ENCODE measurements around the gene AHNAK. TPM values are rescaled to one million over a fixed set of nuclear protein-coding genes. Genes with fewer than 3 reads are reported as not detected.
"Not testable (repeated sequence)": the region's sequence is repeated elsewhere in the genome, so short reads cannot be mapped to it uniquely, and the experiment has no call there.

Gene AHNAK
- total RNA-seq, 1 donor from 2014 or later = 517 TPM

GRCh38 chr11:62457478-62457877 is 89.1 kb downstream of the AHNAK start:
- DNase-seq = no peak

- no peak for DNase-seq
Observed at GRCh38 chr11:62456630-62457029, 90.0 kb downstream of the AHNAK start.

DNA sequence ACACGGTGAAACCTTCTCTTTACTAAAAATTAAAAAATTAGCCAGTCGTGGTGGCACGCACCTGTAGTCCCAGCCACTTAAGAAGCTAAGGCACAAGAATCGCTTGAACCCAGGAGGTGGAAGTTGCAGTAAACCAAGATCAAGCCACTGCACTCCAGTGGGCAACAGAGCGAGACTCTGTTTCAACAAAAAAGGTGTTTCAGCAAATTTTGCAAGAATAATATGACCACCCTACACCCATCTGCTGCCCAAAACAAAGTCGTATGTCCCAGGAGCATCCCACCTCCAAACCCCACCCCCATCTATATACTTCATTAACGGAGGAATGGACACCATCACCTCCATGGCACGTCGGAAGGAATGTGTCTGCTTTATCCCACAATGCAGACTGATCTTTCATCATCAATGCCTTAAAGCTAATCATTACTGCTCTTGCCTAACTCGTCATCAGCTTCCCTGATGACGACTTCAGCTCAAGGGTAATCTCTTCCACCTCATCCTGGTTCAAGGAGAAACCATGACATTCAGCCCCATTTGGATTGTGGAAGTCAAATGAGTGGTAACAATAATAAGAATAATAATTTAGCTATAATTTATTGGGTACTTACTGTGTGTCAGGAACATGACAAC is 93.7 kb downstream of the AHNAK start:
- DNase-seq = no peak

DNA sequence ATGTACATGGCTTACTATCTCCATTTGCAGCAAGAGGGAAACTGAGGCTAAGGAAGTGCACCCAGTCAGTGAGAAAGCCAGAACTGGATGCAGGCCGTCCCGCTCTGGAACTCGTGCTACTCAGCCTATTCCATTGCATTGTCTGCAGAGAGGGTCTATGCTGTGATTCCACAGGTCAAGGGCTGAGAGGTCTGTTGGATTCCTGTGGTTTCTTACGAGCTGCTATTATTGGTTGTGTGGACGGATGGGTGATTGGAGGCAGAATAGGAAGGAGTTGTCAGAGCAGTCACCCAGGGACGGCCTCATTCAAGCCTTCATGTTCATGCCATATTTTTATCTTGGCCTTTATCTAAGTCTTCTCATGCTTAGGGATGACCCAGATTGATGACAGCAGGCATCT is 94.3 kb downstream of the AHNAK start:
- no peak for DNase-seq

GRCh38 chr11:62451241-62451621 is 95.4 kb downstream of the AHNAK start:
- DNase-seq = no peak

DNA sequence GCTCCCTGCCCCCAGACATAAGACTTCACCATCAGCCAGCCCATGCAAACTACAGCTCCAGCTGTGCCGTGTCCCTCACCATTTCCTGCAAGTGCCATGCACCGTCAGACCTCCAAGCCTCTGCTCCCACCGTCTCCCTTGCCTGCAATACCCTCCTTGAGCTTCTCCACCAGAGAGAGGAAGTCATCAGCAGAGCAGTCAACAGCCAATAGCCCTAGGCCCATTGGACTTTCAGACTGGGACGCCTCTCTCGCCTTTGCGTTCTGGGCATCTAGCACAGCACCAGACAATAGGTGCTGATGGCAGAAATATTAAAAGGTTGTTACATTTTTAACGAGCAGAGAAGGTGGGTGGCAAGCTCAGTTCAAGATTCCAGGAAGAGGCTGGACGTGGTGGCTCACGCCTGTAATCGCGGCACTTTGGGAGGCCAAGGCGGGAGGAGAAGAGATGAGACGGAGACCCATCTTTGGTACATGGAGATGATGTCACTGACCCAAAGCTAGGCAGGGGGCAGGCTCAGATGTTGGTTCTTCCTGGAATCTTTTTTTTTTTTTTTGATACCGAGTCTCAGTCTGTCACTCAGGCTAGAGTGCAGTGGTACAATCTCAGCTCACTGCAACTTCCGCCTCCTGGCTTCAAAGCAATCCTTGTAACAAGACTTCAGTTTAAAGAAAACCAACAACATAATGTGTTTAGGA is 95.9 kb downstream of the AHNAK start:
- DNase-seq = no peak

GRCh38 chr11:62449912-62450311 is 96.7 kb downstream of the AHNAK start:
- not testable (repeated sequence) for DNase-seq

GRCh38 chr11:62449451-62449851 is 97.2 kb downstream of the AHNAK start:
- DNase-seq = no peak

GRCh38 chr11:62446091-62446490 is 100.5 kb downstream of the AHNAK start:
- no peak for DNase-seq

GRCh38 chr11:62445314-62445740 is 101.3 kb downstream of the AHNAK start:
- peak; percentile 52 for DNase-seq

DNA sequence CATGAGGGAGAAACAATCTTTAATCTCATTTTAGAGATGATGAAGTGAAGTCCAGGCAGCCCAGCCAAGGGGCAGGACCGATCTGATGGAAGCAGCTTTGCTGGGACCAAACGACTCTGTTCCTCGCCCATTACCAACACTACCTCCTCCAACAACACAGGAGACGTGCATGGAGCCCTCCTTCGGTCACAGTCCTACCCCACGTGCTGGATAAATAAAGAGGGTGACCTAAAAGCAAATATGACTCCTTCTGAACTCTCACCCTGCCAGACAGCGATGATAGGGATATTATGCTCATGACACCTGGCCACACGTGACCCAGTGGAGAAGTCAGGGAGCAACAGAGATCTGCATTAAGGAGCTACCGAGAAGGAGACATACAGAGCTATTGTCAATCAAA is 101.8 kb downstream of the AHNAK start:
- peak; percentile 14 for DNase-seq

DNA sequence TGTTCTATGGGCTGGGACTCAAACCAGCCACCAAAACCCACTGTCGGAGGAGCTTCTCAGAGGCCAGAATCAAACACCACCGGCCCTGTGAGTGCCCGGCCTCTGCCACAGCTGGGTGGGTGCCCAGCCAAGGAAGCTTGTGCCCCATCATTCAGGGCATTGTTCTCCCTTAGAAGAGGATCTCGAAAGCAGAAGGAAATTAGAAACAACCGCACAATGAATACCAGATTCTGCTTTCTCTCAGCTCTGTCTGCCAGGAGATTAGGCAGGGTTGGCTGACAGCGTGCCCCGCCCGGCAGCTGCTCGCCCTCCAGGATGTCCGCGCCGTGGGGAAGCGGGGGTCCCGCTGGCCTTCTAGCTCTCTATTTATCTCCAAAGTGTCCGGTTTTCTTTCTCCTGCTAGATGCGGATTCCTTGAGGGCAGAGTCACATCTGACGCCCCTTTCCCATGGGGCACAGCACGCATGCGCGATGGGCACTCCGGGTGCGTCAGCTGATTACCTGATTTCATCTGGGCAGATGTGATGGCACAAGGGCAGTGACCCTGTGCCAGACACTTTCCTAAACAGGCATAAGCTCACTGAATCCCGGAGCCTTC is 102.3 kb downstream of the AHNAK start:
- peak; percentile 66 for DNase-seq

GRCh38 chr11:62443390-62444235 is 103.0 kb downstream of the AHNAK start:
- DNase-seq = no peak

GRCh38 chr11:62439785-62440602 is 106.6 kb downstream of the AHNAK start:
- DNase-seq = peak; percentile 62

GRCh38 chr11:62438641-62439040 is 108.0 kb downstream of the AHNAK start:
- DNase-seq = no peak

DNA sequence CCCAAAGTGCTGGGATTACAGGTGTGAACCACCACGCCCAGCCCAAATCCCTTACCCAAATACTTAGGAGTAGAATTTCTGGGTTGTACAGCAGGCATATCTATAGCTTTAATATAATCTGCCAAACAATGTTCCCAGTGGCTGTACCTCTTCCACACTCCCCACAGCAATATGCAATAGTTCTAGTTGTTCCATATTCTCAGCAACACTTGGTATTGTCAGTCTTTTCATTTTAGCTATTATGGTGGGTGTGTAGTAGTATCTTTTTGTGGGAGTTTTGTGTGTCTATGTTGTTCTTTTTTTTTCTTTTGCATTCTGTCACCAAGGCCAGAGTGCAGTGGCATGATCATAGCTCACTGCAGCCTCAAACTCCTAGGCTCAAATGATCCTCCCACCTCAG is 109.0 kb downstream of the AHNAK start:
- DNase-seq = no peak

DNA sequence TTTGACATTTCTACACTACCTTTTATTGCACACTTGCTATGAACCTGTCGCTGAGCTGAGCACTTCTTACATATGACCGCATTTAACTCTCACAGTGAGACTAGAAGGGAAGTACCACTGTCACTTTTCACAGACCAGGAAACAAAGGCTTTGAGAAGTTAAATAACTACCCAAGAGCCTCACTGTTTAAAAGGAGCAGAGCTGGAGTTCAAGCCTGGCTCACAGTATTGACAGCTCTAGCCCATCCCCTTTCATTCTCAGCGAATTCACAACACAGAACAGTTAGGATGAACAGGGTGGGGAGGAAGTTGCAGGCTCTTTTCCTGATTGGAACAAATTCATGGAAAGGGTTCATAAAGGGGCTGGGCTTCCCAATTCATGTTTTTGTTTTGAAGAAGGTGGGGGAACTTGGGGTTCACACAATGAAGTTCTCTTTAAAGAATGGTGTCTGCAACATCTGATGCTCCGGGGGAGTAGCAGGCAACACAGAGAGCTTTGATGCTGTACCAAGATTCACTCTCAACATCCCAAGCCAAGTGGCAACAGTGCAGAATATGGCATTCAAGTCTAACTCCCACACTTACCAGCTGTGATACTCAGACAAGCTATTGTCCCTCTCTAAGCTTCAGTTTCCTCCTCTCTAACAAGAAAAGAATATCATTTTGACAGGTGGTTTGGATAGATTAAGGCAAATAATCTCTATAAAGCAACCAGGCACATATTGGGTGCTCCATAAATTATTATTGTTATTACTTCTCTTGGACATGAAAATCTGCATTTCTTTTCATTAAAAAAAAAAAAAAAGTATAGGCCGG is 110.6 kb downstream of the AHNAK start:
- no peak for DNase-seq

DNA sequence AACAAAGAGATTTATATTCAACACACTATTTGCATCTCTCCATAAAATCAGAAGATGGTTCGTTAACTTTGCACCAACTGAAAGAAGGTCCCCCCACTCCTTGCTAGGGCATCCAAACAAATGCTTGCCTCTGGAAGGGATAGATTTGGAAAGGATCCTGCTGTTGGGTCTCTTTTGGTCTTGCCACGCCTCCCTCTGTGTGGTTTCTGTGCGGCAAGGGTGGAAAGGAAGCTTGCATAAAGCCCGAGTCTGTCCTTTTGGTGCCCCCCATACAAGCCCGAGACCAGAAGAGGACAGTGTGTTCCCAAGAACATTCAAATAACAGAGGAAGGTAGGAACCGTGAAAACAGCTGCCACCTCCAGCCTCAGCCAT is 112.7 kb downstream of the AHNAK start:
- DNase-seq = peak; percentile 51

- peak; percentile 76 for DNase-seq
Observed at GRCh38 chr11:62433141-62433903, 113.3 kb downstream of the AHNAK start.

DNA sequence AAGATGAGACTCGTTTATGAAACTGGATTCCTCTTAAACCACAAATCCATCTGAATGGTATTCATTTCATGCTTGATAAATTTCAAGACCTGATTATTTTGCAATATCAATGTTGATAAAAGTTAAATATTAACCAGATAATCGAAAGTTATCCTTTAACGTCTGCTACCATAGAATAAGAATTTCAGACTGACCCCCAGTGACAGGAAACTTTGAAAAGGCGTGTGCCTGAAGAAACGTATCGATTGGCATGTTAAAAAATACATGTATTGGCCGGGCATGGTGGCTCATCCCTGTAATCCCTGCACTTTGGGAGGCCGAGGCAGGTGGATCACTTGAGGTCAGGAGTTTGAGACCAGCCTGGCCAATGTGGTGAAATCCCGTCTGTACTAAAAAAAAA is 113.9 kb downstream of the AHNAK start:
- no peak for DNase-seq
